Measurements from ENCODE around the gene NUP107. TPM values are rescaled to one million over a fixed set of nuclear protein-coding genes. Genes with fewer than 3 reads are reported as not detected.
"Not testable (repeated sequence)": the region's sequence is repeated elsewhere in the genome, so short reads cannot be mapped to it uniquely, and the experiment has no call there.

The NUP107 gene
- 88.5 and 130 TPM in 2 replicates for total RNA-seq (2014; rRNA removed; shearing (Covaris generic))

- peak; percentile 96 for DNase-seq (ENCODE audit: low read depth)
Measured at GRCh38 chr12:68686595-68687521, at the start of gene NUP107. TSS of gene NUP107 (plus strand) at chr12:68686978. CDS start at chr12:68687066, 88 bp downstream.

- DNase-seq (ENCODE audit: low read depth) = not testable (repeated sequence)
Measured at GRCh38 chr12:68637439-68637838, 49.3 kb upstream of the NUP107 start.

- DNase-seq (ENCODE audit: low read depth) = no peak
Measured at GRCh38 chr12:68638171-68638570, 48.6 kb upstream of the NUP107 start.

GRCh38 chr12:68638721-68639395, 47.9 kb upstream of the NUP107 start:
- DNase-seq (ENCODE audit: low read depth) = no peak

DNA sequence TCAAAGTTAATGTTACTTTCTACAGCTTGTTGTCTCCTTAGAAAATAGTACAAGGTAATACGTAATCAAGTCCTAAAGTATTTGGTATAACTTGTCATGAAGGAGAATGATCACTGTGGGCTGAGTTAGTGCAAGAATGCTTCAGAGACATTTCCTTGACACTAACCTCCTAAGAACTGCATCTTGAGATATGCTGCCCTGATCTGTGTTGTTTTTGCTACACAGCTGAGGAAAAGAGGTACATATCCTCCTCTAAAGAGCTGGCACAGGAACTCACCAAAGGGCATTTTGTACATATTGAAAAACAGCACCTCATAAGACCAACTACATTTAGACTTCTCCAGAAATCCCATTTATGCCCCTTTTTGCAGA, 47.4 kb upstream of the NUP107 start:
- no peak for DNase-seq (ENCODE audit: low read depth)

DNA sequence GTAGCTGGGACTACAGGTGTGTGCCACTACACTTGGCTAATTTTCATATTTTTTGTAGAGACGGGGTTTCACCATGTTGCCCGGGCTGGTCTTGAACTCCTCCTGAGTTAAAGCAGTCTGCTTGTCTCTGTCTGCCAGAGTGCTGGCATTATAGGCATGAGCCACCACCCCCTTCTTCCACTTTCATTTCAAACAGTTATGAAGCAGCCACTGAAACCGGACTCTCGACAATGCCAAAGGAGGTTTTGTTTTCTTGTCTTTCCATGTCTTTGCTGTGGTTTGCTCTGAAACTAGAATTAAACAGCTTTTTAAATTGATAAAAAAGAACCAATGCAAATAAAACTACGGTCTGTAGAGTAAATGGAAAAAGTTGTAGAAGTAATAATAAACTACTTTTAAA, 45.6 kb upstream of the NUP107 start:
- no peak for DNase-seq (ENCODE audit: low read depth)

- no peak for DNase-seq (ENCODE audit: low read depth)
Measured at GRCh38 chr12:68646484-68646883, 40.3 kb upstream of the NUP107 start.

DNA sequence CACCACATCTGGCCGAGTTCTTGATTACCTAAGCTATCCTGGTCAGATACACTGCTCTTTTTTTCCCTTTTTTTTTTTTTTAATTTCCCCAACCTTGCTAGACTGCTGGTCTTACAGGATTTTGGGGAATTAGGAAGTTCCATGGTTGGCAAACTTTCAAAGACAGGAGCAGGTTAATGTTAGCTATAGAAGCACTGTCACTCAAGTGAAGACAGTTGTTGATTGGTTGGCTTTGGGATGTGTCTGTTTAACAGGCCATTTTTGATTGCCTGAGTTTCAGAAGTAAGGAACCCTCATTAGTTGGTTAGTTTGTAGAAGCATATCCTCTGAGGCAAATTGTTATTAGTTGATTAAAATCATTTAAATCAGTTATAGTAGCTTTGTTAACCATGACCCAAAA, 39.3 kb upstream of the NUP107 start:
- no peak for DNase-seq (ENCODE audit: low read depth)

GRCh38 chr12:68648179-68648578, 38.6 kb upstream of the NUP107 start:
- no peak for DNase-seq (ENCODE audit: low read depth)

DNA sequence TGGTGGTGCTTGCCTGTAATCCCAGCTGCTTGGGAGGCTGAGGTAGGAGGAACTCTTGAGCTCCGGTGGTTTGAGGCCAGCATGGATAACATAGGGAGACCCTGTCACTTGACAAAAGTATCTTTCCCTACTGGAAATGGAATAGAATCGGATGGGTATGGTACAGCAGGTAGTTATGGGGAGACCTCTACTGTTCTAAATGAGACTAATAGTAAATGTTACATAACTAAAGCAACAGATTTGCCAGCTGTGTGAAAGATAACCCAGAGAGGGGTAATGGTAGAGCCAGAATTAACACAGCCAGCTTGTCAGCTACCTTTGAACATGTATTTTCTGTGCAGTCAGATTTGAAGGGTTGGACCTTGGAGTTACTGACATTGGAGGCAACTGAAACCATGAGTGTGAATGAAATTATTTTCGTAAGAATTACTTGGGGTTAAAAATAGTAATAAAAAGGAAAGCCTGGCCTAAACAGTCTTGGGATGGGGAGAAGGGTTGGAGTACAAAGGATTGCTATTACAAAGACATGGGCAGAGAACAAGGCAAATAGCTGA, 21.7 kb upstream of the NUP107 start:
- DNase-seq (ENCODE audit: low read depth) = no peak

- no peak for DNase-seq (ENCODE audit: low read depth)
Measured at GRCh38 chr12:68667291-68667690, 19.5 kb upstream of the NUP107 start.

DNA sequence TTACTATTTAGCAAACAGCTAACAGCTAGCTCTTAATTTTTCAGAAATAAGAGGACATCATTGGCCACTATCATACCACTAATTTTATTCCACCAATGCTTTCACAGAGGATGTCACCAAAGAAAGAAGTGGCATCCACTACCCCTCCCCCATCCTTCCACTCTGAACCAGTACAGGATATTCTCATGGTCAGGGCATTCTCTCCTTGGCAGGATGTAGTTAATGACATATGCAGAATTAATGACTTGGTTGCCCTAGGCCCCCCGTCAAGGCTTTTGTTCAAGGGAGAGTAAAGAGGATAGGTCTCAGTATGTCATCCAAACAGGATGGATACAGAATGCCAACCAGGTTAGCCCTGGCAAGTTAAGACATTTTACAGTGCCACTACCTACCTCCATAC, 18.9 kb upstream of the NUP107 start:
- no peak for DNase-seq (ENCODE audit: low read depth)

GRCh38 chr12:68671179-68671578, 15.6 kb upstream of the NUP107 start:
- DNase-seq (ENCODE audit: low read depth) = no peak

DNA sequence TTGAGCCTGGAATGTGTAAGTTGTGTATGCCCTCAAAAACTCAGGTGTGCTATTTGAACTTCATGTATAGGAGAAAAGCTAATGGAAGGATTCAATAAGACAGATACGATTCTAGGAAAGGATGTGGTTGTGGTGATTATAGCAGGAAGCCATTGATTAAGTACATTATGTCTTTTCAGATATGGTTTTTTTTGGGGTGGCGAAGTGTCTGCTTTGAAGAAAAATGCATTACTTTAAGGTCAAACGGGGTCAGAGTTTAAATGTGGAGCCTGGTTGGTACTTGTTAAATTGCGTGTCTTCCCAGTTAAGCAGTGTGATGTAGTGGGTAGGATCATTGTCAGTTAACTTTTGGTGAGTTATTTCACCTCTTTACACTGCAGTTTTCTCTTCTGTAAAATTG, 13.0 kb upstream of the NUP107 start:
- DNase-seq (ENCODE audit: low read depth) = no peak

DNA sequence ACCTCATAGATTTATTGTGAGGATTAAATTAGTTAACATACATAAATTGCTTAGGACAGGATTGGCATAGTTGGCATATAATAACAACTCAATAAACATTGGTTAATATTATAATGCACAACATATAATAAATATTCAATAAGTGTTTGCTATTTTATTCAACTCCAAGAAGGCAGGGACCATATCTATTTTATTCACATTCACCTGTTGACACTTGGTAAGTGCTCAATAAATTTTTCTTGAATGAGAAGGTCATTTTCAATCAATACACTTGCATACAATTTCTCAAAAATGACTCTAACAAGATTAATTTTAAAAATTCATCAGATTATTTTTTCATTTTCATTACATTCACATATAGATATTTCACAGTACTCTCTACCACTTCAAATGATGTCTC, 12.4 kb upstream of the NUP107 start:
- no peak for DNase-seq (ENCODE audit: low read depth)

- DNase-seq (ENCODE audit: low read depth) = no peak
Measured at GRCh38 chr12:68675101-68675842, 11.5 kb upstream of the NUP107 start.

DNA sequence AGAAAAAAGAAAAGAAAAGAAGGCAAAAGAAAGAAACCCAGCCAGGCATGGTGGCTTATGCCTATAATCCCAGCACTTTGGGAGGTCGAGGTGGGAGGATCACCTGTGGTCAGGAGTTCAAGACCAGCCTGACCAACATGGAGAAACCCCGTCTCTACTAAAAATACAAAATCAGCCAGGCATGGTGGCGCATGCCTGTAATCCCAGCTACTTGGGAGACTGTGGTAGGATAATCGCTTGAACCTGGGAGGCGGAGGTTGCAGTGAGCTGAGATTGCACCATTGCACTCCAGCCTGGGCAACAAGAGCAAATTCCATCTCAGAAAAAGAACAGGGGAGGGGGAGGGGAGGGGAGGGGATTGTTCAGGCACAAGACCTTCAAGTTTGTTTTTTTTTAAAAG, 9.9 kb upstream of the NUP107 start:
- not testable (repeated sequence) for DNase-seq (ENCODE audit: low read depth)

GRCh38 chr12:68686262-68686594, 550 bp upstream of the NUP107 start:
- DNase-seq (ENCODE audit: low read depth) = no peak

DNA sequence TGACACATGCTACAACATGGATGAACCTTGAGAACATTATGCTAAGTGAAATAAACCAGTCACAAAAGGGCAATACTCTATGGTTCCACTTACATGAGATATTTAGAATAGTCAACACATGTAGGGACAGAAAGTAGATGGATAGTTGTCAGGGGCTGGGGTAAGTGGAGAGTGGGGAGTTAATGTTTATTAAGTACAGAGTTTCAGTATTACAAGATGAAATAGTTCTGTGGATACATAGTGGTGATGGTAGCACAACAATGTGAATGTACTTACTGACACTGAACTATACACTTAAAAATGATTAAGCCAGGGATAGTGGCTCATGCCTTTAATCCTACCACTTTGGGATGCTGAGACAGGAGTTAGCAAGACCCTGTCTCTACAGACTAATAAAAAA, 8.7 kb downstream of the NUP107 start:
- no peak for DNase-seq (ENCODE audit: low read depth)

DNA sequence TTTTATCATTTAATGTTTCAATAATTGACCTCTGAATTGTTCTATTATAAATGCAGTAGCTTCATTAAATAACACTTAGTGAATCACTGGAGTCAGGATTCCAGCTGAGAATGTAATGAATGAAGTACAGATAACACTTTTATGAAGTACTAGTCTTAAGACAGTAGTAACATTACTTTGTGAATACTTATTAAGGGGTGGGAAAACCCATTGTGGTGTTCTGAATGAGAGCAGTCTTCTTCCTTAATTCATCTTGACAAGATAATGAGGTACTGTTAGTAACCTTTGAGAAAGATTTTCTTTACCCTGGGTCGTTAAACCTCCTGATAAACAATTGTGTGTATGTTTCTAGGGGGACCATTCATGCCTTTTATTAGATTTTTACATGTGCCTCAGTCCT, 12.7 kb downstream of the NUP107 start:
- DNase-seq (ENCODE audit: low read depth) = no peak

DNA sequence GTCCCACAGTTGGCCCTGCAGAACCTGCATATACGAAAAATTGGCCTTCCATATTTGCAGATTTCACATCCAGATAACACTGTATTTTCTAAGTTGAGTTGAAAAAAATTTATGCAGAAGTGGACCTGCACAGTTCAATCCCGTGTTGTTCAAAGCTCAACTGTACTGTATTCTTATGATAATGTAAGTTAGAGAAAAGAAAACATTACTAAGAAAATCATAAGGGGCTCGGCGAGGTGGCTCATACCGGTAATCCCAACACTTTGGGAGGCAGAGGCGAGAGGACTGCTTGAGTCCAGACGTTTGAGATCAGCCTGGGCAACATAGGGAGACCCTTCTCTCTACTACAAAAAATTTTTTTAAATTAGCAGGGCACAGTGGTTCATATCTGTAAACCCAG, 41.0 kb downstream of the NUP107 start:
- DNase-seq (ENCODE audit: low read depth) = no peak

- DNase-seq (ENCODE audit: low read depth) = peak; percentile 33
Measured at GRCh38 chr12:68733661-68734071, 46.9 kb downstream of the NUP107 start.

All from RPMI7951 (cell line).